GM12865 (cell line): ENCODE measurements around the gene ACOT8.
"Not testable (repeated sequence)": the region's sequence is repeated elsewhere in the genome, so short reads cannot be mapped to it uniquely, and the experiment has no call there.

Experiments
- DNase-seq: peaks from one replicate; pipeline ENCODE4 v3.0.0; 2010; ENCODE audit warnings: low read depth
- H3K4me3 ChIP-seq: 2 replicates; pipeline ENCODE4 v1.5.1; 2011; ENCODE audit warnings: mild to moderate bottlenecking, low read depth, low read length, control low read depth
- TF ChIP-seq, protein P1 (sequence below): IDR thresholded peaks from 2 replicates; pipeline ENCODE4 v1.5.1; 2011; ENCODE audit warnings: low read length, control low read depth, low read depth, inconsistent platforms; ENCODE audit not compliant: insufficient read depth; ENCODE audit errors: missing control alignments

The ACOT8 gene

DNA sequence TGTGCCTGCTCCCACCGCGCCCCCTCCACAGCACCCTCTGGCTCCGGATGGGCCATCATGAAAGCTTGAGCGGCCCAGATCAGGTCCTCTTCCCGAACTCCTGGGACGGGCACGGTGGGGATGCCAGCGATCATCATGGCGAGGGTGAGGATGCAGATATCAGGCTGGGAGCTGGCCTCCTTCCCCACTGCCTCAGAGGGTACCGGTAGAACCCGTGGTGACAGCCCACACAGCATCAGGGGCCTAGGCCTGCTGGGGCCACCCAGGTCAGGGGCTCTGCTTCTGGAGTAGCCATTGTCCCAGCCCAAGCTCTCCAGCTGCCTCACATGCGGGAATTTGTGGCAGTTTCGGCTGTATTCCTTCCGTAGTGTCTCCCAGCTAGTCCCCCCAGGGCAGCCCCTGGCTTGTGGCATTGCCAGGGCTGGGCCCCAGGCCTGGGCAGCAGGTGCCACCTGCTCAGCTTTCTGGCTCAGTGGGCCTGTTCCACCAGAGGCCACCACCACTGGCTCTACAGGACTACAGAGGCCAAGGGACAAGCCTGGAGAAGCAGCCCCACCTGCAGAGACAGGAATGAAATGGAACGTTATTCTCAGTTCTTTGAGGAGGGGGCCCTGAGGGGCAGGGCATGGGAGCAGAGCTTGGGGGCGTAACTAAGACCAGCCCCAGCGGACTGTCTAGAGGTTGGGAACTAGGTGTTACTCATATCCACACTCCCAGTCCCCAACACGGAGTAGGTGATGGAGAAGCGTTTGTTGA lies 29.6 kb upstream of the ACOT8 start:
- H3K4me3 ChIP-seq: no peak overlapping the region
- TF ChIP-seq, protein P1, sequence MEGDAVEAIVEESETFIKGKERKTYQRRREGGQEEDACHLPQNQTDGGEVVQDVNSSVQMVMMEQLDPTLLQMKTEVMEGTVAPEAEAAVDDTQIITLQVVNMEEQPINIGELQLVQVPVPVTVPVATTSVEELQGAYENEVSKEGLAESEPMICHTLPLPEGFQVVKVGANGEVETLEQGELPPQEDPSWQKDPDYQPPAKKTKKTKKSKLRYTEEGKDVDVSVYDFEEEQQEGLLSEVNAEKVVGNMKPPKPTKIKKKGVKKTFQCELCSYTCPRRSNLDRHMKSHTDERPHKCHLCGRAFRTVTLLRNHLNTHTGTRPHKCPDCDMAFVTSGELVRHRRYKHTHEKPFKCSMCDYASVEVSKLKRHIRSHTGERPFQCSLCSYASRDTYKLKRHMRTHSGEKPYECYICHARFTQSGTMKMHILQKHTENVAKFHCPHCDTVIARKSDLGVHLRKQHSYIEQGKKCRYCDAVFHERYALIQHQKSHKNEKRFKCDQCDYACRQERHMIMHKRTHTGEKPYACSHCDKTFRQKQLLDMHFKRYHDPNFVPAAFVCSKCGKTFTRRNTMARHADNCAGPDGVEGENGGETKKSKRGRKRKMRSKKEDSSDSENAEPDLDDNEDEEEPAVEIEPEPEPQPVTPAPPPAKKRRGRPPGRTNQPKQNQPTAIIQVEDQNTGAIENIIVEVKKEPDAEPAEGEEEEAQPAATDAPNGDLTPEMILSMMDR: no peak
- no peak for DNase-seq

DNA sequence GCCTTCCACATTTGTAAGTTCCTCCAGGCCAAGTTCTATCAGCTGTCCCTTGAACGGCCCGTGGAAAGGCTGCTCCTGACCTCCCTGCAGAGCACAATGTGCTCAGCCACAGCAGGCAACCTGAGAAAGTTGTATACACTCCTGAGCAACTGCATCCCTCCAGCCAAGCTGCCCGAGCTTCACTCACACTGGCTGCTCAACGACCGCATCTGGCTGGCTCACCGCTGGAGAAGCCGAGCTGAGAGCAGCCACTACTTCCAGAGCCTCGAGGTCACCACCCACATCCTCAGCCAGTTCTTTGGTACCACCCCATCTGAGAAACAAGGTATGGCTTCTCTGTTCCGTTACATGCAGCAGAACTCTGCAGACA lies 25.9 kb upstream of the ACOT8 start:
- no peak for DNase-seq

DNA sequence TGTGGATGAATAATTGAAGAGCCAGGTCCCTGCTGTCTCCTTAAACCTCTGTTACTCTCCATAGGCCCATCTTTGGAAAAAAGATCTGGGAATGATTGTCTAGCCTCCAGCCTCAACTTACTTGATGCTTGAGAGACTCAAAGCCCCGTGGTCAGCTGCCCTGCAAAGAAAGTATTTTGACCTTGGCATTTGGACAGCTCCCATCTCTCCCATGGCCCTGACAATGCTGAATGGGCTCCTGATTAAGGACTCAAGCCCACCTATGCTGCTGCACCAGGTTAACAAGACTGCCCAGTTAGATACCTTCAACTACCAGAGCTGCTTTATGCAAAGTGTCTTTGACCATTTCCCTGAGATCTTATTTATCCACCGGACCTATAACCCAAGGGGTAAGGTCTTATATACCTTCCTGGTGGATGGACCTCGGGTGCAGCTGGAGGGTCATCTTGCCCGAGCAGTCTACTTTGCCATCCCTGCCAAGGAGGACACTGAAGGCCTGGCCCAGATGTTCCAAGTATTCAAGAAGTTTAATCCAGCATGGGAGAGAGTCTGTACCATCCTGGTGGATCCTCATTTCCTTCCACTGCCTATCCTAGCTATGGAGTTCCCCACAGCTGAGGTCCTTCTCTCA lies 25.4 kb upstream of the ACOT8 start:
- TF ChIP-seq, protein P1: no peak
- H3K4me3 ChIP-seq: no peak overlapping the region
- DNase-seq: no peak

More for the DNA sequence above, 25.9 kb upstream of the ACOT8 start:
- no peak overlapping the region for H3K4me3 ChIP-seq
- TF ChIP-seq, protein P1: no peak

DNA sequence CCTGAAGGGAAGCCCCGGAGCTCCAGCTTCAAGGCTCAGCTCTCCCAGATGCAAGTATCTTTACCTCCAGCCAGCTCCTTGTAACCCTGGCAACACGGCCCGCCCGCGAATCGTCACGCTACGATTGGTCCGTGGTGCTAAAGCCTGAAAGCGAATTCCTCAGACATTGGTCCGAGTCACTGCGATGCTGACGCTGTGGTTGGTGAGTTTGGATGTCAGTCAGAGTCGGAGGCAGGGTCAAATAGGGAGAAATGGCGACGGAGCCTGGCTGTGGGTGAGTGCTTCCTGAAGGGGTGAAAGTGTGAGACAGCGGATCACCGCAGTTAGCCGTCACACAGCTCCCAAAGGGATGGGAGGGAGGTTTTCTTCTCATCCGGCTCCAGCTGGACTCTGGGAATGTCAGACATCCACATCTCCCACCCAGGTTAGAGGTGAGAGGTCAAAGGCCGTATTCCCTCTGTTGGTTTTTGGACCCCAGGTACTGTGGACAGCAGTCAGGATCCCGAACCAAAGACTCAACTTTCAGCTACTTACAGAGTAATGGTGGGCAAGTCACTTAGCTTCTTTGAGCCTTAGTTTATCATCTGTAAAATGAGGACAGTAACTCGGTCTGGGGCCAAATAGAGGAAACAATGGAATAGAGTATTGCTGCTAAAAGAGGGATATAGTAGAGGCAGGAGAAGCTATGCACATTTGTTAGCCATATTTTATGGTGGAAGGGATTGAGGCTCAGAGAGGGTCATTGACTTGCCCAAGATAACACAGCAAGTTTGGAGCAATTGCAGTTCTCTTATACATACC lies 24.0 kb upstream of the ACOT8 start, which contains the start of gene ZSWIM1:
Gene ZSWIM1 (plus strand): TSS at position 240 of the 801 bp plus-strand sequence. CDS start 1,366 bp downstream, outside the sequence.
- TF ChIP-seq, protein P1: no peak
- peak; percentile 99 for DNase-seq
- peak within 1 kb of the TSS; percentile 78 for H3K4me3 ChIP-seq

DNA sequence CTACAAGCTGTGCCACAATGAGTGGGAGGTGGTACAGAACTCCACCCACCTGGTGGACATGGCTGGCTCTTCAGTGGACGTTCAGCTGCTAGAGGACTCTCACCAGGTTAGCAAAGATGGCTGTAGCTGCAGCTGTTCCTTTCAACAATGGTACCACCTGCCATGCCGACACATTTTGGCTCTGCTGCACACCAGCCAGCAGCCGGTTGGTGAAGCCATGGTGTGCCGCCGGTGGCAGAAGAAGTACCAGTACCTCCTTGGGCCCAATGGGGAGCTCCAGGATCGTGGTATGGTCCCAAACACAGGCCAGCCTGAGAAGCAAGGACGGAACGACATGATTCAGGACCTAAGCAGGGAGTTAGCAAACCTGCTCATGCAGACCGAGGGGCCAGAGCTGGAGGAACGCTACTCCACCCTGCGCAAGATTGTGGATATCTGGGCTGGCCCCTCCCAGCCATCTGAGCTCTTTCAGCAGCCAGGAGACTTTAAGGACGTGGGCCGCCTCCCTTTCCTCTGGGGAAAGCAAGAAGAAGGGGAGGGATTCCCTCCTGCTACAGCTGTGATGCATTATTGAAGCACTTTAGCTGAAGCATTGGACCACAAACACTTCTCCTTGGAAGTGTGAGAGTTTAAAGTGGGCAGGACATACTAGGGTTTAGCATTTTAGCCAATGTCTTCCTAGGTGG lies 21.0 kb upstream of the ACOT8 start:
- DNase-seq: no peak
- no peak overlapping the region for H3K4me3 ChIP-seq
- TF ChIP-seq, protein P1: no peak

DNA sequence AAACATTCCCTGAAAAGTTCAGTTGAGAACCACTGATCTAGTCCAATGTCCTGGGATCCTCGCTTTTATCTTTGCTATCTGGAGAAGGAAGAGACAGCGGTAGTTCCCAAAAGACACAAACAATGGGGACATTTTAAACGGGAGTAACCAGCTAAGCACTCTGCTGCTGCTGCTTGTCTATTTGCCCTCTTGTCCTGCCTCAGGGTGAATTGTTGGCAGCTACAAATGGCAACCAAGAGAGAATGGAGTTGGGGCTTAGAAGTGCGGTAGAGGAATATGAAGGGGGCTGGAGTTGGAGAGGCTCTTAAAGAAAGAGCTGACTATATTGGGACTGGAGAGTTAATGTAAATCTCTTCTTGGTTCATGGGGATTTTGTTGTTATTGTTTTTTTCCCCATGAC lies 17.4 kb upstream of the ACOT8 start:
- TF ChIP-seq, protein P1: no peak
- no peak for DNase-seq
- no peak overlapping the region for H3K4me3 ChIP-seq

DNA sequence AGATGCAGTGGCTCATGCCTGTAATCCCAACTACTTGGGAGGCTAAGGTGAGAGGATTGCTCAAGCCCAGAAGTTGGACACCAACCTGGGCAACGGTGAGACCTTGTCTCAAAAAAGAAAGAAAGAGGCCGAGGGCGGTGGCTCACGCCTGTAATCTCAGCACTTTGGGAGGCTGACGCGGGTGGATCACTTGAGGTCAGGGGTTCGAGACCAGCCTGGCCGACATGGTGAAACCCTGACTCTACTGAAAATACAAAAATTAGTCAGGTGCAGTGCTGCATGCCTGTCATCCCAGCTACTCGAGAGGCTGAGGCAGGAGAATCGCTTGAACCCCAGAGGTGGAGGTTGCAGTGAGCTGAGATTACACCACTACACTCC lies 16.9 kb upstream of the ACOT8 start:
- not testable (repeated sequence) for DNase-seq, H3K4me3 ChIP-seq
